Central memory CD8-positive, alpha-beta T cell (primary cell): Measurements from ENCODE around the gene PITX3.

Experiments used
- ATAC-seq: fragments of 150-1000 bp; cut with Tn5 transposase; replicated peaks from 2 replicates; pipeline ENCODE4 v1.10.0; 2022; ENCODE audit warnings: mild to moderate bottlenecking, moderate FRiP score, moderate number of reproducible peaks; ENCODE audit not compliant: poor library complexity, severe bottlenecking; ENCODE audit errors: extremely low read depth
- DNase-seq, 2 donors: peaks; one replicate each; pipeline ENCODE4 v3.0.0; 2021; ENCODE audit warnings: low spot score in 2 of 2
- H3K27ac Mint-ChIP-seq: one replicate; pipeline ENCODE4 v1.8.0; 2022; ENCODE audit warnings: low read depth, mild to moderate bottlenecking, moderate library complexity, mixed read lengths
- H3K27me3 Mint-ChIP-seq: one replicate; pipeline ENCODE4 v1.8.0; 2022; ENCODE audit warnings: mixed read lengths
- H3K36me3 Mint-ChIP-seq: one replicate; pipeline ENCODE4 v1.8.0; 2022; ENCODE audit warnings: mild to moderate bottlenecking, moderate library complexity, mixed read lengths; ENCODE audit not compliant: insufficient read depth
- H3K4me1 Mint-ChIP-seq: one replicate; pipeline ENCODE4 v1.8.0; 2022; ENCODE audit warnings: mixed read lengths
- H3K4me3 Mint-ChIP-seq: one replicate; pipeline ENCODE4 v1.8.0; 2022; ENCODE audit warnings: mild to moderate bottlenecking, moderate library complexity, mixed read lengths
- H3K9me3 Mint-ChIP-seq: one replicate; pipeline ENCODE4 v1.8.0; 2022; ENCODE audit warnings: mixed read lengths

The PITX3 gene

GRCh38 chr10:102247734-102248133 is 6.4 kb upstream of the PITX3 start:
- peaks cover 9% of the 10 kb centered on the region for H3K36me3 Mint-ChIP-seq
- H3K4me1 Mint-ChIP-seq: peaks cover 38% of the 10 kb centered on the region
- peaks cover 7% of the 10 kb centered on the region for H3K27me3 Mint-ChIP-seq
- ATAC-seq (no peak), DNase-seq (no peak)
- no peaks in the 10 kb centered on the region for H3K9me3 Mint-ChIP-seq
- peak overlapping the region; percentile 46 for H3K4me3 Mint-ChIP-seq
- H3K27ac Mint-ChIP-seq: peak overlapping the region; percentile 42

GRCh38 chr10:102246261-102246660 is 4.9 kb upstream of the PITX3 start:
- H3K4me1 Mint-ChIP-seq: peaks cover 47% of the 10 kb centered on the region
- ATAC-seq: no peak

GRCh38 chr10:102245932-102246251 is 4.6 kb upstream of the PITX3 start:
- Mint-ChIP-seq H3K4me3 (peak overlapping the region; percentile 92), H3K4me1 (peaks cover 47% of the 10 kb centered on the region), H3K27ac (peak overlapping the region; percentile 89), H3K9me3 (no peaks in the 10 kb centered on the region), H3K27me3 (peaks cover 19% of the 10 kb centered on the region), H3K36me3 (peaks cover 7% of the 10 kb centered on the region)
- DNase-seq (no peak), ATAC-seq (no peak)

More at GRCh38 chr10:102246261-102246660, 4.9 kb upstream of the PITX3 start:
- Mint-ChIP-seq H3K9me3 (no peaks in the 10 kb centered on the region), H3K36me3 (peaks cover 7% of the 10 kb centered on the region), H3K4me3 (peak overlapping the region; percentile 92), H3K27ac (peak overlapping the region; percentile 89), H3K27me3 (peaks cover 19% of the 10 kb centered on the region)
- DNase-seq: no peak

GRCh38 chr10:102245082-102245931 is 4.0 kb upstream of the PITX3 start, which contains the start of gene GBF1:
TSS of gene GBF1 (plus strand) at chr10:102245532. CDS start at chr10:102258939, 13,407 bp downstream.
- H3K27me3 Mint-ChIP-seq: peaks cover 19% of the 10 kb centered on the region
- peak; percentile 93 for ATAC-seq
- peaks cover 7% of the 10 kb centered on the region for H3K36me3 Mint-ChIP-seq

GRCh38 chr10:102243309-102243708 is 2.0 kb upstream of the PITX3 start:
- Mint-ChIP-seq H3K27me3 (peaks cover 19% of the 10 kb centered on the region), H3K4me1 (peaks cover 47% of the 10 kb centered on the region), H3K36me3 (peaks cover 7% of the 10 kb centered on the region), H3K4me3 (peak overlapping the region; percentile 8), H3K9me3 (no peaks in the 10 kb centered on the region), H3K27ac (no peak overlapping the region)
- ATAC-seq: no peak
- DNase-seq: no peak

More at GRCh38 chr10:102245082-102245931, 4.0 kb upstream of the PITX3 start, which contains the start of gene GBF1:
- H3K4me1 Mint-ChIP-seq: peaks cover 47% of the 10 kb centered on the region
- H3K9me3 Mint-ChIP-seq: no peaks in the 10 kb centered on the region
- peak within 1 kb of the TSS; percentile 92 for H3K4me3 Mint-ChIP-seq
- peak; percentile 71 to 90 for DNase-seq
- peak within 1 kb of the TSS; percentile 89 for H3K27ac Mint-ChIP-seq

GRCh38 chr10:102242118-102242485 is 790 bp upstream of the PITX3 start:
- ATAC-seq (no peak), DNase-seq (no peak)
- H3K27me3 Mint-ChIP-seq: peaks cover 19% of the 10 kb centered on the region
- H3K36me3 Mint-ChIP-seq: peaks cover 7% of the 10 kb centered on the region
- peak overlapping the region; percentile 79 for H3K4me3 Mint-ChIP-seq
- peaks cover 35% of the 10 kb centered on the region for H3K4me1 Mint-ChIP-seq
- H3K27ac Mint-ChIP-seq: no peak overlapping the region
- H3K9me3 Mint-ChIP-seq: no peaks in the 10 kb centered on the region

- peaks cover 23% of the 10 kb centered on the region for H3K27me3 Mint-ChIP-seq
- no peaks in the 10 kb centered on the region for H3K9me3 Mint-ChIP-seq
- peaks cover 5% of the 10 kb centered on the region for H3K36me3 Mint-ChIP-seq
- H3K27ac Mint-ChIP-seq: no peak overlapping the region
- DNase-seq (no peak), ATAC-seq (no peak)
- H3K4me1 Mint-ChIP-seq: peaks cover 24% of the 10 kb centered on the region
- peak overlapping the region; percentile 79 for H3K4me3 Mint-ChIP-seq
These were observed 274 bp downstream of the PITX3 start for GRCh38 chr10:102241032-102241443.

- Mint-ChIP-seq H3K4me1 (peaks cover 19% of the 10 kb centered on the region), H3K27me3 (peaks cover 28% of the 10 kb centered on the region), H3K36me3 (peaks cover 4% of the 10 kb centered on the region), H3K4me3 (peak overlapping the region; percentile 79), H3K9me3 (no peaks in the 10 kb centered on the region), H3K27ac (no peak overlapping the region)
- ATAC-seq: no peak
- no peak for DNase-seq
These were observed 763 bp downstream of the PITX3 start for GRCh38 chr10:102240467-102241031.

GRCh38 chr10:102237711-102238252 is 3.5 kb downstream of the PITX3 start:
- no peak for DNase-seq
- Mint-ChIP-seq H3K36me3 (peaks cover 1% of the 10 kb centered on the region), H3K4me3 (no peak overlapping the region), H3K4me1 (peaks cover 9% of the 10 kb centered on the region), H3K27ac (no peak overlapping the region), H3K9me3 (no peaks in the 10 kb centered on the region), H3K27me3 (peaks cover 40% of the 10 kb centered on the region)
- ATAC-seq: no peak

GRCh38 chr10:102236006-102236405 is 5.3 kb downstream of the PITX3 start:
- no peaks in the 10 kb centered on the region for H3K36me3 Mint-ChIP-seq
- ATAC-seq (no peak), DNase-seq (no peak)
- no peak overlapping the region for H3K27ac Mint-ChIP-seq
- peaks cover 42% of the 10 kb centered on the region for H3K27me3 Mint-ChIP-seq
- no peaks in the 10 kb centered on the region for H3K9me3 Mint-ChIP-seq
- no peak overlapping the region for H3K4me3 Mint-ChIP-seq
- H3K4me1 Mint-ChIP-seq: no peaks in the 10 kb centered on the region

GRCh38 chr10:102235598-102235920 is 5.8 kb downstream of the PITX3 start:
- no peaks in the 10 kb centered on the region for H3K4me1 Mint-ChIP-seq
- H3K27ac Mint-ChIP-seq: no peak overlapping the region
- H3K4me3 Mint-ChIP-seq: no peak overlapping the region
- ATAC-seq (no peak), DNase-seq (no peak)
- peaks cover 42% of the 10 kb centered on the region for H3K27me3 Mint-ChIP-seq
- H3K9me3 Mint-ChIP-seq: no peaks in the 10 kb centered on the region
- no peaks in the 10 kb centered on the region for H3K36me3 Mint-ChIP-seq

- H3K9me3 Mint-ChIP-seq: no peaks in the 10 kb centered on the region
- DNase-seq (no peak), ATAC-seq (no peak)
- no peak overlapping the region for H3K4me3 Mint-ChIP-seq
- peaks cover 42% of the 10 kb centered on the region for H3K27me3 Mint-ChIP-seq
- H3K27ac Mint-ChIP-seq: no peak overlapping the region
- no peaks in the 10 kb centered on the region for H3K4me1 Mint-ChIP-seq
- H3K36me3 Mint-ChIP-seq: no peaks in the 10 kb centered on the region
These were observed 6.3 kb downstream of the PITX3 start for GRCh38 chr10:102234888-102235597.
